Neuronal stem cell (in vitro differentiated cells): ENCODE measurements around the gene PLAGL2.

Source experiments
- DNase-seq: peaks from one replicate; pipeline ENCODE4 v3.0.0-alpha.2; 2013; ENCODE audit warnings: low spot score
- H2AFZ ChIP-seq: one replicate; pipeline ENCODE4 v1.6.1; 2013; ENCODE audit warnings: mild to moderate bottlenecking, low read length, inconsistent platforms
- H2AK5ac ChIP-seq: 2 replicates; pipeline ENCODE4 v1.6.1; 2013; ENCODE audit warnings: low read depth, mild to moderate bottlenecking, inconsistent platforms, low read length, moderate library complexity, mixed read lengths
- H2BK120ac ChIP-seq: 2 replicates; pipeline ENCODE4 v1.6.1; 2013; ENCODE audit warnings: low read depth, mild to moderate bottlenecking, inconsistent platforms, low read length, moderate library complexity, mixed read lengths
- H2BK12ac ChIP-seq: one replicate; pipeline ENCODE4 v1.6.1; 2013; ENCODE audit warnings: low read length, inconsistent platforms
- H2BK15ac ChIP-seq: 2 replicates; pipeline ENCODE4 v1.6.1; 2013; ENCODE audit warnings: mild to moderate bottlenecking, low read length, inconsistent platforms, mixed read lengths
- H2BK5ac ChIP-seq: one replicate; pipeline ENCODE4 v1.6.1; 2013; ENCODE audit warnings: inconsistent platforms, mild to moderate bottlenecking, low read length, moderate library complexity
- H3K14ac ChIP-seq: one replicate; pipeline ENCODE4 v1.6.1; 2013; ENCODE audit warnings: low read length, inconsistent platforms
- H3K18ac ChIP-seq: 2 replicates; pipeline ENCODE4 v1.6.1; 2013; ENCODE audit warnings: low read length, inconsistent platforms
- H3K23ac ChIP-seq: 2 replicates; pipeline ENCODE4 v1.6.1; 2013; ENCODE audit warnings: low read depth, mild to moderate bottlenecking, mixed read lengths, low read length, inconsistent platforms; ENCODE audit not compliant: poor library complexity
- H3K27ac ChIP-seq: replicated peaks from 3 replicates; pipeline ENCODE4 v1.5.1; 2013; ENCODE audit warnings: low read length, inconsistent platforms
- H3K27me3 ChIP-seq, 3 experiments: 2 replicates each; pipeline ENCODE4 v1.6.1; 2013; ENCODE audit warnings: low read length in 3 of 3, mild to moderate bottlenecking in 2 of 3, inconsistent platforms in 1 of 3, low read depth in 1 of 3, mixed read lengths in 1 of 3, moderate library complexity in 1 of 3; ENCODE audit not compliant: control insufficient read depth in 3 of 3, insufficient read depth in 3 of 3
- H3K36me3 ChIP-seq, 2 donors: replicated peaks in 1 of 2; 2 replicates each; pipeline ENCODE4 v1.6.1; 2013; ENCODE audit warnings: low read length in 2 of 2; ENCODE audit not compliant: control insufficient read depth in 2 of 2, insufficient read depth in 2 of 2
- H3K4ac ChIP-seq: 2 replicates; pipeline ENCODE4 v1.6.1; 2013; ENCODE audit warnings: inconsistent platforms, mild to moderate bottlenecking, low read length, moderate library complexity
- H3K4me1 ChIP-seq, 2 donors: 1 replicate in 1 of 2; 2 replicates in 1 of 2; pipeline ENCODE4 v1.6.1; 2013; ENCODE audit warnings: low read length in 2 of 2, low read depth in 1 of 2; ENCODE audit not compliant: control insufficient read depth in 2 of 2, insufficient read depth in 1 of 2
- H3K4me2 ChIP-seq: one replicate; pipeline ENCODE4 v1.6.1; 2013; ENCODE audit warnings: mild to moderate bottlenecking, low read length, inconsistent platforms; ENCODE audit not compliant: insufficient read depth, poor library complexity, severe bottlenecking
- H3K4me3 ChIP-seq, 2 donors: 2 replicates each; pipeline ENCODE4 v1.5.1; 2013; ENCODE audit warnings: low read length in 2 of 2, mild to moderate bottlenecking in 2 of 2, inconsistent platforms in 1 of 2, moderate library complexity in 1 of 2
- H3K79me1 ChIP-seq: one replicate; pipeline ENCODE4 v1.6.1; 2013; ENCODE audit warnings: low read depth, mild to moderate bottlenecking, inconsistent platforms, low read length, moderate library complexity
- H3K9ac ChIP-seq: one replicate; pipeline ENCODE4 v1.6.1; 2013; ENCODE audit warnings: mild to moderate bottlenecking, low read depth, low read length, inconsistent platforms; ENCODE audit not compliant: poor library complexity
- H3K9me3 ChIP-seq, 2 donors: replicated peaks in 1 of 2; 2 replicates each; pipeline versions ENCODE3 to v1.6.1; 2013; ENCODE audit warnings: low read length in 2 of 2, mild to moderate bottlenecking in 2 of 2, inconsistent platforms in 1 of 2, low read depth in 1 of 2, mixed read lengths in 1 of 2, moderate library complexity in 1 of 2; ENCODE audit not compliant: control insufficient read depth in 2 of 2, insufficient read depth in 1 of 2
- H4K8ac ChIP-seq: one replicate; pipeline ENCODE4 v1.6.1; 2013; ENCODE audit warnings: low read depth, mild to moderate bottlenecking, inconsistent platforms, low read length, moderate library complexity
- H4K91ac ChIP-seq: one replicate; pipeline ENCODE4 v1.6.1; 2013; ENCODE audit warnings: low read length, low read depth, mild to moderate bottlenecking, inconsistent platforms; ENCODE audit not compliant: poor library complexity
- WGBS, 2 donors: extraction: QIAGEN DNeasy Blood & Tissue Kit; methylation state at CpG; one replicate each; pipeline ENCODE4 v1.1.7; 2013; ENCODE audit warnings: missing lambda C conversion rate in 2 of 2, mixed read lengths in 1 of 2; ENCODE audit not compliant: insufficient read length in 2 of 2, insufficient replicate concordance in 1 of 2; ENCODE audit errors: extremely low coverage in 2 of 2; 5-methylcytosine and 5-hydroxymethylcytosine counted together

Gene PLAGL2

DNA sequence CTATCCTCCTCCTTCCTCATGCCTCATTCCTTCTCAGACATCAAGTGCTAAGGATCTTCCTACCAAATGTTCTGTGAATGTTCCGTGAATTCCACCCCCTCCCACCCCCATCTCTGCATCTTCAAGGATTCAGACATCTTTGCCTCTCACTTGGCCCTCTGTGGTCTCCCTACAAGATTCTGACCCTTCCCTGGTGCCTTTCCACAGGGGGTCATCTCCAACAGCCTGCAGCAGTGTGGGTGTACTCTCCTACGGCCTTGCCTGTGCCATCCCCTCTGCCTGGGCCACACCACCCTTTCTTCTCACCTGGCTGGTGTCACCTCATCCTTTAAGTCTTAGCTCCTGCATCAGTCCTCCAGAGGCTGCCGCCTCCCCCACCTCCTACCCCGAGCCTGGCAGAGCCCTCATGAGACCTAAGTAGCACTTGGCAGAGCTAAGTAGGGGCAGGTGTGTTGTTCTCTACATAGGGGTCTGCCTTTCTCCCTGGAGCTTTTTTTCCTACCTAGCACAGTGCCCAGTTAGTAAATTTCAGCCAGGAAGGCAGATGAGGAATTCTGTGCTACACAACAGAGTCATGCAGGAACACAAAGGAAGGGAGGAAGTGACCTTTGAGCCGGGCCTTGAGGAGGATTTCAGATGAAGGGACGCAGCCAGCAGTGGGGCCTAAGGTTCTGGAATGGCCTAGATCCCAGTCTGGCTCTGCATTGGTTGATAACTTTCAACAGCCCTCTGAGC is 55.0 kb downstream of the PLAGL2 start:
- no peak overlapping the region for H3K4me2 ChIP-seq
- no peak overlapping the region for H3K14ac ChIP-seq
- no peak overlapping the region for H2BK5ac ChIP-seq
- no peak for DNase-seq
- H3K36me3 ChIP-seq: peaks cover 33 to 87% of the 10 kb centered on the region in 2 donors
- no peak overlapping the region for H3K4ac ChIP-seq
- peak overlapping the region; percentile 11 for H3K23ac ChIP-seq
- H4K91ac ChIP-seq: no peak overlapping the region
- peak overlapping the region in 1 of 2 donors; percentile 23 for H3K4me3 ChIP-seq
- peaks cover 5% of the 10 kb centered on the region for H3K79me1 ChIP-seq
- no peak overlapping the region for H2BK12ac ChIP-seq
- H2BK15ac ChIP-seq: no peak overlapping the region
- no peak overlapping the region for H3K18ac ChIP-seq
- no peak overlapping the region for H2AFZ ChIP-seq
- H3K9me3 ChIP-seq: peaks cover 0 to 2% of the 10 kb centered on the region in 2 donors
- peaks cover 0 to 5% of the 10 kb centered on the region in 2 donors for H3K4me1 ChIP-seq
- no peak overlapping the region for H2BK120ac ChIP-seq
- WGBS, 2 donors: no CpG with 5 or more reads among the region's 6 CpGs
- no peak overlapping the region for H3K27ac ChIP-seq
- H3K27me3 ChIP-seq: no peaks in the 10 kb centered on the region
- no peak overlapping the region for H3K9ac ChIP-seq
- no peak overlapping the region for H2AK5ac ChIP-seq
- H4K8ac ChIP-seq: no peak overlapping the region

DNA sequence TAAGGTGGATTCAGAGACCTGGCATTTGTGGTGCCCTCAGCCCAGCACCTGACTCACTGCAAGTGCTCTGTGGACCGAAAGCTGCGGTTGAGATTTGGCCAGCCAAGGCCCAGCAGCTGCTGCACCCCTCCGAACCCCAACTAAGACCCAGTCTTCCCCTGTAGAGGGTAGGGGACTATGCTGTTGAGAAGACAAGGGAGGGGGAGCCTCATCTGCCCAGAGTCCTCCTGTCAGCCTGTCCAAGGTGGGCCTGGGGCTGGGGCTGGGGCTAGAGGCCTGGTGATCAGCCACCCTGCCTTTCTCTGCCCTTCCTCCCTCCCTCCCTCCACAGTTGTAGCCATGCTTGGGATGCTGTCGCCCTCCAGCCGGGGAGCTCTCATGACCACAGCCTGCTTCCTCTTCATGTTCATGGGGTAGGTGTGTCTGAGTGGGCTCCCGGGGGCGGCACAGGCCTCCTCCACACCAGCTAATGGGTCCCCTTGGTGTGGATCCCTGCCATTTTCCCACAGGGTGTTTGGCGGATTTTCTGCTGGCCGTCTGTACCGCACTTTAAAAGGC is 57.2 kb downstream of the PLAGL2 start:
- Histone ChIP-seq H3K4me1 (peaks cover 0 to 3% of the 10 kb centered on the region in 2 donors), H3K27ac (no peak overlapping the region), H3K79me1 (peaks cover 5% of the 10 kb centered on the region), H3K4me3 (peak overlapping the region in 1 of 2 donors; percentile 10), H2BK120ac (no peak overlapping the region), H3K4ac (no peak overlapping the region), H2BK5ac (no peak overlapping the region), H3K27me3 (no peaks in the 10 kb centered on the region), H4K8ac (no peak overlapping the region), H3K4me2 (no peak overlapping the region), H2AK5ac (no peak overlapping the region), H4K91ac (no peak overlapping the region), H3K9me3 (peaks cover 0 to 2% of the 10 kb centered on the region in 2 donors), H2BK15ac (no peak overlapping the region), H3K14ac (no peak overlapping the region), H2BK12ac (no peak overlapping the region), H3K23ac (no peak overlapping the region), H2AFZ (no peak overlapping the region), H3K9ac (no peak overlapping the region), H3K18ac (no peak overlapping the region), H3K36me3 (peaks cover 44 to 89% of the 10 kb centered on the region in 2 donors)
- WGBS, 2 donors: no CpG with 5 or more reads among the region's 10 CpGs
- no peak for DNase-seq

DNA sequence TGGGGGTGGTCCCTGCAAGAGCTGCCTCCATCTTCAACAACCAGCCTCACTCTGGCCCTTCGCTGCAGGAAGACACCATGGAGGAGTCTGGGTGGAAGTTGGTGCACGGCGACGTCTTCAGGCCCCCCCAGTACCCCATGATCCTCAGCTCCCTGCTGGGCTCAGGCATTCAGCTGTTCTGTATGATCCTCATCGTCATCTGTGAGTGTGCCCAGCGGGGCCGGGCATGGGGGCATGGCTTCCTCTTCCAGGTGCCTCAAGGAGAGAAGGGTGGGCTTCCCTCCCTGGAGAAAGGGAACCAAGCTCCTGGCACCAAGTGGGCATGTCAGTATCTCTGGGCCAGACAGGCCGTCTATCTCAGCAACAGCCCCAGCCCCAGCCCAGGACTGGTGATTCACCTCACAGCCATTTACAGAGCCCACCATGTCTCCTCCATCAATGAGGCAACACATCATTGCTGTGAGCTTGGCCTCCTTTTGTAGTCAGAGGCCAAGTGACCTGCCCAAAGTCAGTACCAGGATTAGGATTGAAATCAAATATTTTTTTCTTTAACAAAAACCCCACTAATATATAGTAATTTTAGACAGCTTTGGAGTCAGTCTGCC is 57.9 kb downstream of the PLAGL2 start:
- H3K36me3 ChIP-seq: peaks cover 48 to 89% of the 10 kb centered on the region in 2 donors
- H3K4me2 ChIP-seq: no peak overlapping the region
- no peak overlapping the region for H3K27ac ChIP-seq
- no peak overlapping the region for H2AK5ac ChIP-seq
- H4K8ac ChIP-seq: no peak overlapping the region
- no peak overlapping the region for H2BK5ac ChIP-seq
- H3K79me1 ChIP-seq: peaks cover 7% of the 10 kb centered on the region
- no peak overlapping the region for H2BK15ac ChIP-seq
- H2BK12ac ChIP-seq: no peak overlapping the region
- no peaks in the 10 kb centered on the region for H3K27me3 ChIP-seq
- no peak overlapping the region for H3K9ac ChIP-seq
- peak overlapping the region; percentile 80 for H3K23ac ChIP-seq
- H3K4me1 ChIP-seq: no peaks in the 10 kb centered on the region
- no peak overlapping the region for H2AFZ ChIP-seq
- no CpG with 5 or more reads among the region's 8 CpGs for WGBS, 2 donors
- DNase-seq: no peak
- no peak overlapping the region for H3K14ac ChIP-seq
- peaks cover 0 to 2% of the 10 kb centered on the region in 2 donors for H3K9me3 ChIP-seq
- H3K4me3 ChIP-seq: no peak overlapping the region
- H2BK120ac ChIP-seq: no peak overlapping the region
- H3K4ac ChIP-seq: no peak overlapping the region
- H3K18ac ChIP-seq: no peak overlapping the region
- no peak overlapping the region for H4K91ac ChIP-seq
